ENCODE measurements around the gene TXNL4A. TPM values are rescaled to one million over a fixed set of nuclear protein-coding genes. Genes with fewer than 3 reads are reported as not detected.
"Not testable (repeated sequence)": the region's sequence is repeated elsewhere in the genome, so short reads cannot be mapped to it uniquely, and the experiment has no call there.

Gene TXNL4A
- polyA plus RNA-seq, 1 of the 3 experiments (the other 2 are of a cell fraction) = 158 TPM

DNA sequence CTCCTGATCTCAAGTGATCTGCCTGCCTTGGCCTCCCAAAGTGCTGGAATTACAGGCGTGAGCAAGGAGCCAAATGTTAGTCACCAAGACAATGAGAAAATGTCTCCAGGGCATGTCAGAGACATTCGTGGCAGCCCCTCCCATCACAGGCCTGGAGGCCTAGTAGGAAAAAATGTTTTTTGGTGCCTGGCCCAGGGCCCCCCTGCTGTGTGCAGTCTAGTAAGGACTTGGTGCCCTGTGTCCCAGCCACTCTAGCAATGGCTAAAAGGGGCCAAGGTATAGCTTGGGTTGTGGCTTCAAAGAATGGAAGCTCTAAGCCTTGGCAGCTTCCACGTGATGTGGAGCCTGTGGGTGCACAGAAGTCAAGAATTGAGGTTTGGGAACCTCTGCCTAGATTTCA lies 12.5 kb upstream of the TXNL4A start:
- 28% methylated on average over 3 of the region's 3 CpGs for WGBS (ENCODE audit: low lambda C conversion rate)
- no peak for TF ChIP-seq EP300 (IDR thresholded peaks at IDR 0.05; ENCODE audit: borderline replicate concordance in 1 of 2, low read depth in 1 of 2, low read length in 1 of 2)
- TF ChIP-seq GATA2 (CRISPR knock-in tag; IDR thresholded peaks at IDR 0.05) = no peak
- TF ChIP-seq, protein P1, sequence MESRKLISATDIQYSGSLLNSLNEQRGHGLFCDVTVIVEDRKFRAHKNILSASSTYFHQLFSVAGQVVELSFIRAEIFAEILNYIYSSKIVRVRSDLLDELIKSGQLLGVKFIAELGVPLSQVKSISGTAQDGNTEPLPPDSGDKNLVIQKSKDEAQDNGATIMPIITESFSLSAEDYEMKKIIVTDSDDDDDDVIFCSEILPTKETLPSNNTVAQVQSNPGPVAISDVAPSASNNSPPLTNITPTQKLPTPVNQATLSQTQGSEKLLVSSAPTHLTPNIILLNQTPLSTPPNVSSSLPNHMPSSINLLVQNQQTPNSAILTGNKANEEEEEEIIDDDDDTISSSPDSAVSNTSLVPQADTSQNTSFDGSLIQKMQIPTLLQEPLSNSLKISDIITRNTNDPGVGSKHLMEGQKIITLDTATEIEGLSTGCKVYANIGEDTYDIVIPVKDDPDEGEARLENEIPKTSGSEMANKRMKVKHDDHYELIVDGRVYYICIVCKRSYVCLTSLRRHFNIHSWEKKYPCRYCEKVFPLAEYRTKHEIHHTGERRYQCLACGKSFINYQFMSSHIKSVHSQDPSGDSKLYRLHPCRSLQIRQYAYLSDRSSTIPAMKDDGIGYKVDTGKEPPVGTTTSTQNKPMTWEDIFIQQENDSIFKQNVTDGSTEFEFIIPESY (IDR thresholded peaks at IDR 0.05; ENCODE audit: borderline replicate concordance, low read depth) = no peak
- TF ChIP-seq, protein P2, sequence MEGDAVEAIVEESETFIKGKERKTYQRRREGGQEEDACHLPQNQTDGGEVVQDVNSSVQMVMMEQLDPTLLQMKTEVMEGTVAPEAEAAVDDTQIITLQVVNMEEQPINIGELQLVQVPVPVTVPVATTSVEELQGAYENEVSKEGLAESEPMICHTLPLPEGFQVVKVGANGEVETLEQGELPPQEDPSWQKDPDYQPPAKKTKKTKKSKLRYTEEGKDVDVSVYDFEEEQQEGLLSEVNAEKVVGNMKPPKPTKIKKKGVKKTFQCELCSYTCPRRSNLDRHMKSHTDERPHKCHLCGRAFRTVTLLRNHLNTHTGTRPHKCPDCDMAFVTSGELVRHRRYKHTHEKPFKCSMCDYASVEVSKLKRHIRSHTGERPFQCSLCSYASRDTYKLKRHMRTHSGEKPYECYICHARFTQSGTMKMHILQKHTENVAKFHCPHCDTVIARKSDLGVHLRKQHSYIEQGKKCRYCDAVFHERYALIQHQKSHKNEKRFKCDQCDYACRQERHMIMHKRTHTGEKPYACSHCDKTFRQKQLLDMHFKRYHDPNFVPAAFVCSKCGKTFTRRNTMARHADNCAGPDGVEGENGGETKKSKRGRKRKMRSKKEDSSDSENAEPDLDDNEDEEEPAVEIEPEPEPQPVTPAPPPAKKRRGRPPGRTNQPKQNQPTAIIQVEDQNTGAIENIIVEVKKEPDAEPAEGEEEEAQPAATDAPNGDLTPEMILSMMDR (IDR thresholded peaks at IDR 0.05) = no peak
- TF ChIP-seq, protein P3, sequence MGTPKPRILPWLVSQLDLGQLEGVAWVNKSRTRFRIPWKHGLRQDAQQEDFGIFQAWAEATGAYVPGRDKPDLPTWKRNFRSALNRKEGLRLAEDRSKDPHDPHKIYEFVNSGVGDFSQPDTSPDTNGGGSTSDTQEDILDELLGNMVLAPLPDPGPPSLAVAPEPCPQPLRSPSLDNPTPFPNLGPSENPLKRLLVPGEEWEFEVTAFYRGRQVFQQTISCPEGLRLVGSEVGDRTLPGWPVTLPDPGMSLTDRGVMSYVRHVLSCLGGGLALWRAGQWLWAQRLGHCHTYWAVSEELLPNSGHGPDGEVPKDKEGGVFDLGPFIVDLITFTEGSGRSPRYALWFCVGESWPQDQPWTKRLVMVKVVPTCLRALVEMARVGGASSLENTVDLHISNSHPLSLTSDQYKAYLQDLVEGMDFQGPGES (IDR thresholded peaks at IDR 0.05; ENCODE audit: low read depth, low read length) = no peak
- CTCF ChIA-PET = no interaction called here

DNA sequence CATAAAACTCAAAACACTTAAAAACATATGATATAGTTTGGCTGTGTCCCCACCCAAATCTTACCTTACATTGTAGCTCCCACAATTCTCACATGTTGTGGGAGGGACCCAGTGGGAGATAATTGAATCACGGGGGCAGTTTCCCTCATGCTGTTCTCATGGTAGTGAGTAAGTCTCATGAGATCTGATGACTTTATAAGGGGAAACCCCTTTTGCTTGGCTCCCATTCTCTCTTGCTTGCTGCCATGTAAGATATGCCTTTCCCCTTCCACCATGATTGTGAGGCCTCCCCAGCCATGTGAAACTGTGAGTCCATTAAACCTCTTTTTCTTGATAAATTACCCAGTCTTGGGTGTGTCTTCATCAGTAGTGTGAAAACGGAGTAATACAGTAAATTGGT lies 11.3 kb upstream of the TXNL4A start:
- WGBS (ENCODE audit: low lambda C conversion rate) = 38% methylated on average over 2 of the region's 2 CpGs
- H3F3A ChIP-seq (replicated peaks; ENCODE audit: insufficient read depth); H3K4me1 ChIP-seq (ENCODE audit: control insufficient read depth in 1 of 2, insufficient read depth in 2 of 2, low read depth in 1 of 2, low read length in 1 of 2); H3K36me3 ChIP-seq (replicated peaks in 1 of 2; ENCODE audit: control insufficient read depth in 1 of 2, insufficient read depth in 2 of 2, low read length in 1 of 2); H3K27me3 ChIP-seq (ENCODE audit: insufficient read depth); H4K20me1 ChIP-seq (ENCODE audit: insufficient read depth); H3K79me2 ChIP-seq (ENCODE audit: insufficient read depth); H3K9ac ChIP-seq; POLR2A ChIA-PET; H3K9me3 ChIP-seq; H3K9me2 ChIP-seq; H2AFZ ChIP-seq (ENCODE audit: low read depth); H3K4me3 ChIP-seq (ENCODE audit: low read depth in 2 of 2, low read length in 1 of 2); H3K4me2 ChIP-seq; DNase-seq; H3K27ac ChIP-seq (ENCODE audit: low read depth in 2 of 2, low read length in 1 of 2); CTCF ChIA-PET: not testable (repeated sequence)

More for the DNA sequence above, 12.5 kb upstream of the TXNL4A start:
- Histone ChIP-seq H4K20me1 (ENCODE audit: insufficient read depth) (no peaks in the 10 kb centered on the region), H3K79me2 (ENCODE audit: insufficient read depth) (no peaks in the 10 kb centered on the region), H2AFZ (ENCODE audit: low read depth) (no peak overlapping the region), H3K4me3 (ENCODE audit: low read depth in 2 of 2, low read length in 1 of 2) (no peak overlapping the region), H3K4me1 (ENCODE audit: control insufficient read depth in 1 of 2, insufficient read depth in 2 of 2, low read depth in 1 of 2, low read length in 1 of 2) (no peaks in the 10 kb centered on the region), H3K4me2 (no peak overlapping the region), H3K27ac (ENCODE audit: low read depth in 2 of 2, low read length in 1 of 2) (no peak overlapping the region), H3K9me2 (no peaks in the 10 kb centered on the region), H3K27me3 (ENCODE audit: insufficient read depth) (no peaks in the 10 kb centered on the region), H3K36me3 (replicated peaks in 1 of 2; ENCODE audit: control insufficient read depth in 1 of 2, insufficient read depth in 2 of 2, low read length in 1 of 2) (no peaks in the 10 kb centered on the region), H3K9ac (no peak overlapping the region), H3K9me3 (no peaks in the 10 kb centered on the region), H3F3A (replicated peaks; ENCODE audit: insufficient read depth) (no peaks in the 10 kb centered on the region)
- DNase-seq = no peak
- POLR2A ChIA-PET = no interaction called here

DNA sequence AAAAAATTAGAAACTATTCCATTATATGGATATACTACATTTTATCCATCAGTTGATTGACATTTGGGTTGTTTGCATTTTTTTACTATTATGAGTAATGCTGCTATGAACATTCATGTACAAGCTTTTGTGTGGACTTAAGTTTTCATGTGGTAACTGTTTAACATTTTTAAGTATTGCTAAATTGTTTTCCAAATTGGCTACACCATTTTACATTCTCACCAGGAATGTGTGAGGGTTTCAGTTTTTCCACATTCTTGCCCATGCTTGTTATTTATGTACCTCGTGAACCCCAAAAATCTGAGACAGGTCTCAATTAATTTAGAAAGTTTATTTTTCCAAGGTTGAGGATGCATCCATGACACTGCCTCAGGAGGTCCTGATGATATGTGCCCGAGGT lies 3.1 kb upstream of the TXNL4A start:
- Histone ChIP-seq H3K79me2 (ENCODE audit: insufficient read depth) (peaks cover 18% of the 10 kb centered on the region), H3K4me2 (no peak overlapping the region), H3K36me3 (replicated peaks in 1 of 2; ENCODE audit: control insufficient read depth in 1 of 2, insufficient read depth in 2 of 2, low read length in 1 of 2) (peaks cover 0 to under 1% of the 10 kb centered on the region in 2 experiments), H3K4me3 (ENCODE audit: low read depth in 2 of 2, low read length in 1 of 2) (no peak overlapping the region), H2AFZ (ENCODE audit: low read depth) (no peak overlapping the region), H3K9me2 (no peaks in the 10 kb centered on the region), H3K4me1 (ENCODE audit: control insufficient read depth in 1 of 2, insufficient read depth in 2 of 2, low read depth in 1 of 2, low read length in 1 of 2) (peaks cover 2 to 9% of the 10 kb centered on the region in 2 experiments; a peak in 2 of 4 replicates), H3K9me3 (no peaks in the 10 kb centered on the region), H3K27ac (ENCODE audit: low read depth in 2 of 2, low read length in 1 of 2) (no peak overlapping the region), H3F3A (replicated peaks; ENCODE audit: insufficient read depth) (peaks cover 14% of the 10 kb centered on the region), H3K27me3 (ENCODE audit: insufficient read depth) (no peaks in the 10 kb centered on the region), H3K9ac (no peak overlapping the region), H4K20me1 (ENCODE audit: insufficient read depth) (peaks cover 11% of the 10 kb centered on the region)
- no peak for DNase-seq
- CTCF ChIA-PET = no interaction called here
- TF ChIP-seq, protein P2 (IDR thresholded peaks at IDR 0.05) = no peak
- TF ChIP-seq, protein P4, sequence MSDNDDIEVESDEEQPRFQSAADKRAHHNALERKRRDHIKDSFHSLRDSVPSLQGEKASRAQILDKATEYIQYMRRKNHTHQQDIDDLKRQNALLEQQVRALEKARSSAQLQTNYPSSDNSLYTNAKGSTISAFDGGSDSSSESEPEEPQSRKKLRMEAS (IDR thresholded peaks at IDR 0.05; ENCODE audit: low read depth) = no peak
- TF ChIP-seq FOXJ3 (CRISPR knock-in tag; IDR thresholded peaks at IDR 0.05) (no peak), RCOR1 (IDR thresholded peaks at IDR 0.05; ENCODE audit: low read length) (no peak)
- 41% methylated on average over 2 of the region's 2 CpGs for WGBS (ENCODE audit: low lambda C conversion rate)
- POLR2A ChIA-PET = no interaction called here

All from SK-N-SH (cell line).